ENCODE results near the gene ZNF564. TPM values are rescaled to one million over a fixed set of nuclear protein-coding genes. Genes with fewer than 3 reads are reported as not detected.
A peak's percentile ranks its signal among the peaks of the same experiment; 100 is the strongest.
"Not testable (repeated sequence)": the region's sequence is repeated elsewhere in the genome, so short reads cannot be mapped to it uniquely, and the experiment has no call there.

The ZNF564 gene
- total and polyA plus RNA-seq, 5 experiments from 2014 or later = 8.9 to 38.4 (median 12.3) TPM

DNA sequence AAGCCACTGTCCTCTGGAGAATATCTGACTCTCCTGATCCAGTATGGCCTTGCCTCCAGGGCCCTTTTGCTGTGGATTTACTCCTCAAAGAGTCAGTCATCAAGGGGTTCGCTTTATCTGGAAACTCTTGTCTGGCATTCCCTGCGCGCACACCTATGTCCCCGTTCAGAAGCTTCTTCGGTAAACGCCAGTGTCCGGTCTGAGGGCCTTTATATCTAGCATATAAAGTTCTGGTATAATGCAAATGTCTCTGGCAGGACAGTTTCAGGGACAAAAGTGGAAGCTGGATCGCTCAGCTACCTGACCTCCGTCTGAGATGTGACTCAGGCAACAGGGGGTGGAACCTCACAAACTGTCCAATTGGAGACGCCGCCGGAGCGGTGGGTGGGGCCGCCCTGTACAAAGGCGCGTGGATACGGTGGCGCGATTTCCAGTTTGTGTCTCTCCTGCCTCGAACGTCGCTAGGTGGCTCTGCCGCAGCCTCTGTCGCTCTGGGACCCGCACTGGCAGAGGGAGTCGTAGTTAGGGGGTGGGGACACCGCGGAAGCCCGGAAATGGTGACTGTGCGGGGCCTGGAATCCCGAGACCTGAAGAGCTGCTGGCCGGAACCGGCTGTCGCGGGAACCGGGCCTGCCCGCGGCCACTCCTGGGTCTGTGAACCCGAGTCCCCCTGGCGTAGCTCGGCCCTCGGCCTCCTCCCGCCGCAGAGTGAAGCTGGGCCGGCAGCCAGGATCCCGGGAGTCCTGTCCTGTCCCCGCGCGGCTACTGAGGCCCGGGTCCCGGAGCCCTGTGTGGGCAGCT lies 56.1 kb downstream of the ZNF564 start:
- H3K4me3 Mint-ChIP-seq = peak overlapping the region; percentile 82 to 98 (median 93)
- peaks cover 0 to 2% (median 0%) of the 10 kb centered on the region in 5 donors for H3K27me3 Mint-ChIP-seq
- H3K4me1 Mint-ChIP-seq = peaks cover 7 to 19% (median 15%) of the 10 kb centered on the region in 4 donors
- peak; percentile 83 to 97 (median 92) for DNase-seq
- peak overlapping the region; percentile 66 to 98 (median 96) for H3K27ac Mint-ChIP-seq
- peak; percentile 98 to 99 for ATAC-seq
- H3K9me3 Mint-ChIP-seq = no peaks in the 10 kb centered on the region
- POLR2A ChIA-PET = interaction anchor here (0.6 to 1.9 kb wide), 24 partner anchors 9 to 355 kb away, joined by 3 to 17 read pairs (median 4); partner anchors contain the start of genes ZNF136, ZNF20, ZNF442 and ZNF443
- H3K36me3 Mint-ChIP-seq = peaks cover 0 to 5% (median 0%) of the 10 kb centered on the region in 3 donors

- peaks cover 0 to 2% (median 0%) of the 10 kb centered on the region in 5 donors for H3K27me3 Mint-ChIP-seq
- peaks cover 0 to 3% (median 0%) of the 10 kb centered on the region in 3 donors for H3K36me3 Mint-ChIP-seq
- H3K27ac Mint-ChIP-seq = peak overlapping the region in 8 of 10 donors; percentile 16 to 97 (median 92)
- no peak for ATAC-seq
- no peak for DNase-seq
- H3K4me3 Mint-ChIP-seq = peak overlapping the region; percentile 71 to 98 (median 93)
- H3K9me3 Mint-ChIP-seq = no peaks in the 10 kb centered on the region
- POLR2A ChIA-PET = interaction anchor here (0.7 to 1.9 kb wide), 13 partner anchors 10 to 354 kb away, joined by 3 to 17 read pairs (median 5); partner anchors contain the start of genes ZNF136, ZNF20, ZNF442 and ZNF443
- H3K4me1 Mint-ChIP-seq = peaks cover 7 to 19% (median 15%) of the 10 kb centered on the region in 4 donors
Observed at GRCh38 chr19:12494260-12494860, 56.9 kb downstream of the ZNF564 start.

- Mint-ChIP-seq H3K4me3 (peak overlapping the region in 3 of 10 donors; percentile 7 to 47 (median 36)), H3K4me1 (peaks cover 16 to 35% (median 32%) of the 10 kb centered on the region in 4 donors)
- not testable (repeated sequence) for DNase-seq, ATAC-seq, H3K27ac Mint-ChIP-seq, H3K9me3 Mint-ChIP-seq, H3K36me3 Mint-ChIP-seq, H3K27me3 Mint-ChIP-seq
- POLR2A ChIA-PET = interaction anchor here (0.6 to 3.1 kb wide), 3 partner anchors 9 to 416 kb away, joined by 3 to 17 read pairs (median 9); no protein-coding TSS in a partner anchor
Observed at GRCh38 chr19:12486265-12486783, 65.0 kb downstream of the ZNF564 start.

GRCh38 chr19:12485571-12485970 lies 65.7 kb downstream of the ZNF564 start:
- Mint-ChIP-seq H3K9me3 (no peaks in the 10 kb centered on the region), H3K27ac (peak overlapping the region in 9 of 10 donors; percentile 82 to 97 (median 93)), H3K36me3 (no peaks in the 10 kb centered on the region), H3K4me1 (peaks cover 16 to 35% (median 33%) of the 10 kb centered on the region in 4 donors), H3K27me3 (no peaks in the 10 kb centered on the region), H3K4me3 (peak overlapping the region; percentile 92 to 97 (median 95))
- POLR2A ChIA-PET = interaction anchor here (3.1 kb wide), 1 partner anchor 10 kb away, joined by 17 read pairs; no protein-coding TSS in a partner anchor
- no peak for DNase-seq
- ATAC-seq = no peak

GRCh38 chr19:12485052-12485416 lies 66.2 kb downstream of the ZNF564 start:
- H3K4me3 Mint-ChIP-seq = peak overlapping the region; percentile 92 to 97 (median 95)
- POLR2A ChIA-PET = interaction anchor here (0.7 to 3.1 kb wide), 7 partner anchors 10 to 181 kb away, joined by 3 to 17 read pairs (median 4); partner anchors contain the start of genes MAN2B1, WDR83, ZNF442 and ZNF563
- H3K36me3 Mint-ChIP-seq = no peaks in the 10 kb centered on the region
- ATAC-seq (peak; percentile 7 to 24), DNase-seq (no peak)
- H3K27ac Mint-ChIP-seq = peak overlapping the region; percentile 84 to 97 (median 94)
- no peaks in the 10 kb centered on the region for H3K9me3 Mint-ChIP-seq
- peaks cover 16 to 35% (median 33%) of the 10 kb centered on the region in 4 donors for H3K4me1 Mint-ChIP-seq
- H3K27me3 Mint-ChIP-seq = no peaks in the 10 kb centered on the region

DNA sequence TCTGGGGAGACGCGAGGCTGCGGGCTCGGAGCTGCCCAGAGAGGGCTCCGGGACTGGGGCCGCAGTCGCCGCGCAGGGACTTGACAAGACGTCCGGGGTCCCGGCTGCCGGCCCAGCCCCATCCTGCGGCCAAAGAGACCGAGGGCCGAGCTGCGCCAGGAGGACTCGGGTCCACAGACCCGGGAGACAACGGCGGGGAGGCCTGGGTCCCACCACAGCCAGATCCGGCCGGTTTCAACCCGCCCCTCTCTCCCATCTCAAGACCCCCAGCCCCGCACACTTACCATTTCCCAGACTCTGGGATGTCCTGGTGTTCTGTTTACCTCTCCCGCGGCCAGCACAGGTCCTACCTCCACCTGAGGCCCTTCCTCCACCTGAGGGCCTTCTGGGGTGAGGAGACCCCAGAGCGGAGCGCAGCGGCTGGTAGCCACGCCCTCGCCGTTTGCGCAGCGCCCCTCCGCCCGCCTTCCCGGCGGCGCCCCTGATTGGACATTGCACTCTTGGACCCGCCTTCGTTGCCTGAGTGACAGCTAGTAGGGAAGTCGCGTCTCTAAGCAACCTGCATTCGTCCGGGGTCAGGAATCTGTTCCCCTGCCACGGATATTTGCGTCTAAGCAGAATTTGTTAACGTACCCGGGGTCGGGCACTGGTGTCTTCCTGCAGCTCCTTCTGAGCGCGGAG lies 66.8 kb downstream of the ZNF564 start, which contains the start of gene ZNF709:
Gene ZNF709, minus strand, starts transcription at position 446 of the 681 bp plus-strand sequence. Its CDS starts 159 bp downstream, at position 287.
- Mint-ChIP-seq H3K27me3 (no peaks in the 10 kb centered on the region), H3K36me3 (no peaks in the 10 kb centered on the region), H3K27ac (peak within 1 kb of the TSS; percentile 84 to 97 (median 94)), H3K4me3 (peak within 1 kb of the TSS; percentile 92 to 97 (median 95)), H3K9me3 (no peaks in the 10 kb centered on the region), H3K4me1 (peaks cover 16 to 35% (median 34%) of the 10 kb centered on the region in 4 donors)
- DNase-seq = peak; percentile 83 to 93 (median 90)
- POLR2A ChIA-PET = interaction anchor here (0.6 to 3.1 kb wide), 9 partner anchors 11 to 522 kb away, joined by 3 to 17 read pairs (median 3); partner anchors contain the start of genes MAN2B1, WDR83, ZNF442 and ZNF443
- ATAC-seq = peak; percentile 96 to 97

- H3K27ac Mint-ChIP-seq = peak overlapping the region; percentile 35 to 97 (median 85)
- DNase-seq = peak in 1 of 10 donors; percentile 13
- H3K27me3 Mint-ChIP-seq = no peaks in the 10 kb centered on the region
- peak overlapping the region; percentile 92 to 97 (median 95) for H3K4me3 Mint-ChIP-seq
- POLR2A ChIA-PET = interaction anchor here (0.6 to 3.1 kb wide), 8 partner anchors 10 to 521 kb away, joined by 3 to 17 read pairs (median 4); partner anchors contain the start of genes MAN2B1, WDR83, ZNF442 and ZNF443
- H3K9me3 Mint-ChIP-seq = no peaks in the 10 kb centered on the region
- H3K36me3 Mint-ChIP-seq = no peaks in the 10 kb centered on the region
- ATAC-seq = no peak
- H3K4me1 Mint-ChIP-seq = peaks cover 16 to 36% (median 36%) of the 10 kb centered on the region in 4 donors
Observed at GRCh38 chr19:12484011-12484370, 67.3 kb downstream of the ZNF564 start.

DNA sequence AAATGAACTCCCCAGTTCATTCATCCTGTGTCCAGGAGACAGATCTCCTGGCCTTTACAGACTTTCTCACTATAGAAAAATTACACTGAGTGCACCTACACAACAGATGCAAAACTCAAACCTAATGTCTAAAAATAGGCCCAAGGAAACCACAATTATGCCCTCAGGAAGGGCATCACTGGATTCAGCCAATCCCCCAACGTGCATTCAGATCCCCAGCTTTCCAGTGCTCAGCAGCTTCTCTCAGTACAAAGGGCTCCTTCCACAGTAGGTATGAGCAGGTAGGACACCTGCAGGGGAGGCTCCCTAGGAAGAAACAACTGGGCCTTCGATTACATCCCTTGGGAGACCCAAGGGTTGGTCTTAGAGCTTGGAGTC lies 68.8 kb downstream of the ZNF564 start:
- POLR2A ChIA-PET = interaction anchor here (0.6 to 1.3 kb wide), 2 partner anchors 13 to 60 kb away, joined by 5 to 7 read pairs; no protein-coding TSS in a partner anchor
- Mint-ChIP-seq H3K9me3 (no peaks in the 10 kb centered on the region), H3K27me3 (no peaks in the 10 kb centered on the region), H3K4me1 (peaks cover 27 to 51% (median 50%) of the 10 kb centered on the region in 4 donors), H3K36me3 (no peaks in the 10 kb centered on the region), H3K4me3 (peak overlapping the region; percentile 28 to 82 (median 60)), H3K27ac (peak overlapping the region in 9 of 10 donors; percentile 9 to 82 (median 66))
- DNase-seq (no peak), ATAC-seq (no peak)

DNA sequence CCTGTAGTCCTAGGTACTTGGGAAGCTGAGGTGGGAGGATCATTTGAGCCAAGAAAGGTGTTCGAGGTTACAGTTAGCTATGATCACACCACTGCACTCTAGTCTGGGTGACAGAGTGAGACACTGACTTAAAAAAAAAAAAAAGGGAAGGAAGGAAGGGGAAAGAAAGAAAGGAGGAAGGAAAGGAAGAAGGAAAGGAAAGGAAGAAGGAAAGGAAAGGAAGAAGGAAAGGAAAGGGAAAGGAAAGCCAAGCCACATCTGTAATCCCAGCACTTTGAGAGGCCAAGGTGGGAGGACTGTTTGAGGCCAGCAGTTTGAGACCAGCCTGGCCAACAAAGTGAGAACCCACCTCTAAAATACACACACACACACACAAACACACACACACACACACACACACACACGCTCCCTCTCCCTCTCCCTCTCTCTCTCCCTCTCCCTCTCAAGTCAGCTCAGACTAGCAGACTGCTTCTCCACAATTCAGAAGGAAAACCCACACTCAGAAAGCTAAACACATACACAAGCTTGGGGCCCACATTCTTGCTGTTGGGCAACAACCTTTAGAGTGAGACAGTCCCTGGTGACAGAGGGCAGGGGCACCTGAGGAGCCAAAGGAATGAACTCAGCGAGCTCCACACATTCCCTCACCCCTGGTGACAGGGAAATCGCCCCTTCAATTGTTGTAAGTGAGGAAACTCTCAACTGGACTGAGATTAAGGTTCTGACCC lies 69.3 kb downstream of the ZNF564 start:
- no peak for ATAC-seq
- peak overlapping the region; percentile 41 to 91 (median 78) for H3K27ac Mint-ChIP-seq
- POLR2A ChIA-PET = interaction anchor here (0.6 to 1.3 kb wide), 2 partner anchors 13 to 60 kb away, joined by 5 to 7 read pairs; no protein-coding TSS in a partner anchor
- no peaks in the 10 kb centered on the region for H3K9me3 Mint-ChIP-seq
- H3K4me1 Mint-ChIP-seq = peaks cover 27 to 52% (median 50%) of the 10 kb centered on the region in 4 donors
- H3K27me3 Mint-ChIP-seq = no peaks in the 10 kb centered on the region
- H3K36me3 Mint-ChIP-seq = no peaks in the 10 kb centered on the region
- no peak for DNase-seq
- peak overlapping the region; percentile 28 to 82 (median 65) for H3K4me3 Mint-ChIP-seq

DNA sequence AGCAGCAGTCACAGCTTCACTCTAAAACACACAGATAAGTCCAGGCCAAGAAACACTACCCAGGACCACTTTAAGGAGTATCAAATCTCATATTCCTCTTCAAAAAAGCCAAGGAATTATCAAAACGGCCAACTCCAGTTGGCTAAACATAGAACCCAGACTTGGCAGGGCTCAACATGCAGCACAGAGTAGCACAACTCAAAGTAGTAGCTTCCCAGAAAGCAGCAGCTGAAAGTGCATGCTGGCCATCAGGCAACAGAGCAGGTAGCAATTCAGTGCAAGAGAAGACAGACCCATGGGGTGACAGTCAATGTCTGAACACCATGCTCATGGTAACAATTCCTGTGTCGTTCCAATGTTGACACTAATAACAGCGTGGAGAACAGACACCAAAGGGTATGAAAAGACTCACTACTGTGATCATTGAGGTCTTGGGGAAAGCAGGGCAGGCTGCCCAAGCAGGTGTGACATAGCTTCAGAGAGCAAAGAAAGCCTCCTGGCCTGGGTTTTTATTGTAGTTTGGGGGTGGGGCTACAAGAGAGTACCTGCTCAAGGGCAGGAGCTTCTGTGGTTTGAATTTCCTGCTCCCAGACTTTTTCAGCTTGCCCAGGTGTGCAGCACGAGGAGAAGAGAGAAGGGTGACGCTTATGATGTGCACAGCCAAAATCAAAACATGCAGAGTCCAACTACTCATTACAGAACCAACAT lies 72.9 kb downstream of the ZNF564 start:
- DNase-seq = peak in 1 of 10 donors; percentile 4
- Mint-ChIP-seq H3K27ac (peak overlapping the region; percentile 42 to 88 (median 78)), H3K27me3 (no peaks in the 10 kb centered on the region), H3K4me1 (peaks cover 24 to 48% (median 41%) of the 10 kb centered on the region in 4 donors), H3K4me3 (peak overlapping the region in 6 of 10 donors; percentile 4 to 63 (median 38)), H3K9me3 (peaks cover 0 to 3% (median 0%) of the 10 kb centered on the region in 9 donors), H3K36me3 (peaks cover 0 to 8% (median 0%) of the 10 kb centered on the region in 3 donors)
- POLR2A ChIA-PET = interaction anchor here (2.4 kb wide), 1 partner anchor 17 kb away, joined by 10 read pairs; no protein-coding TSS in a partner anchor
- peak; percentile 42 to 68 for ATAC-seq
